ENCODE results near the gene SOWAHB.

Gene SOWAHB

DNA sequence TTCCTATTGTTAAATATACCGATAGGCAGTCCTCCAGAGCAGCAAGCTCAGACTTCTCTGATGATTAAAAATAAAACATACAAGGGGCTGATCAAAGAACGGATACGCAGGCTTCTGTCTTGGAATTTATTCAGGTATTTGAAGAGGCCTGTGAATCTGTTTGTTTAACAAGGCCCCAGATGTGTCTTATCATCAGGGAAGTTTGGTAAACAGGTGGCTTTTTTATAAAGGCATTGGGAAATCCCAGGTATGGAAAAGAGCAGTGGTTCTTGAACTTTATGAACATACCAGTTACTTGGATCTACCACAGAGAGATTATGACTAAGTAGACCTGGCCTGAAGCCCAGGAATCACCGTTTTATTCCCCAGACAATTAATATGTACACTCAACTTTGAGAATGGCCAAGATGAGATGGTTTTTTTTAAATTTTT lies 47.9 kb downstream of the SOWAHB start:
- DNase-seq: peak; percentile 83
